ENCODE data around the gene PDXP. TPM values are rescaled to one million over a fixed set of nuclear protein-coding genes. Genes with fewer than 3 reads are reported as not detected.

Gene PDXP
- total RNA-seq, 1 donor from 2014 or later, result 8.9 TPM

GRCh38 chr22:37634417-37634924, 24.1 kb upstream of the PDXP start:
- no peaks in the 10 kb centered on the region for H3K9me3 ChIP-seq (ENCODE audit: control insufficient read depth in 3 of 3, low read length in 3 of 3)
- peaks cover 0 to 16% (median 11%) of the 10 kb centered on the region in 3 donors for H3K27me3 ChIP-seq (ENCODE audit: control insufficient read depth in 3 of 3, insufficient read depth in 3 of 3, low read length in 3 of 3)
- H3K9ac ChIP-seq (ENCODE audit: low read depth in 1 of 3, low read length in 3 of 3), result peak overlapping the region; percentile 11 to 64 (median 57)
- H3K4me1 ChIP-seq (ENCODE audit: control insufficient read depth in 3 of 3, insufficient read depth in 3 of 3, low read length in 3 of 3), result peaks cover 19 to 53% (median 43%) of the 10 kb centered on the region in 3 donors
- peak overlapping the region in 2 of 3 donors; percentile 45 to 51 for H3K4me3 ChIP-seq (ENCODE audit: low read length in 3 of 3)
- peak overlapping the region; percentile 75 for H3K27ac ChIP-seq (ENCODE audit: low read depth, low read length)
- H3K36me3 ChIP-seq (ENCODE audit: control insufficient read depth in 3 of 3, insufficient read depth in 3 of 3, low read length in 3 of 3), result peaks cover 9 to 19% (median 13%) of the 10 kb centered on the region in 3 donors

GRCh38 chr22:37635157-37635556, 23.4 kb upstream of the PDXP start:
- Histone ChIP-seq H3K9ac (ENCODE audit: low read depth in 1 of 3, low read length in 3 of 3) (peak overlapping the region in 2 of 3 donors; percentile 13 to 25), H3K4me3 (ENCODE audit: low read length in 3 of 3) (no peak overlapping the region), H3K9me3 (ENCODE audit: control insufficient read depth in 3 of 3, low read length in 3 of 3) (no peaks in the 10 kb centered on the region), H3K4me1 (ENCODE audit: control insufficient read depth in 3 of 3, insufficient read depth in 3 of 3, low read length in 3 of 3) (peaks cover 19 to 53% (median 44%) of the 10 kb centered on the region in 3 donors), H3K27ac (ENCODE audit: low read depth, low read length) (no peak overlapping the region), H3K36me3 (ENCODE audit: control insufficient read depth in 3 of 3, insufficient read depth in 3 of 3, low read length in 3 of 3) (peaks cover 4 to 13% (median 9%) of the 10 kb centered on the region in 3 donors), H3K27me3 (ENCODE audit: control insufficient read depth in 3 of 3, insufficient read depth in 3 of 3, low read length in 3 of 3) (peaks cover 3 to 19% (median 11%) of the 10 kb centered on the region in 3 donors)

- Histone ChIP-seq H3K4me1 (ENCODE audit: control insufficient read depth in 3 of 3, insufficient read depth in 3 of 3, low read length in 3 of 3) (peaks cover 19 to 53% (median 48%) of the 10 kb centered on the region in 3 donors), H3K4me3 (ENCODE audit: low read length in 3 of 3) (no peak overlapping the region), H3K27me3 (ENCODE audit: control insufficient read depth in 3 of 3, insufficient read depth in 3 of 3, low read length in 3 of 3) (peaks cover 3 to 26% (median 12%) of the 10 kb centered on the region in 3 donors), H3K9me3 (ENCODE audit: control insufficient read depth in 3 of 3, low read length in 3 of 3) (no peaks in the 10 kb centered on the region), H3K36me3 (ENCODE audit: control insufficient read depth in 3 of 3, insufficient read depth in 3 of 3, low read length in 3 of 3) (peaks cover 0 to 4% (median 3%) of the 10 kb centered on the region in 3 donors), H3K27ac (ENCODE audit: low read depth, low read length) (no peak overlapping the region), H3K9ac (ENCODE audit: low read depth in 1 of 3, low read length in 3 of 3) (peak overlapping the region in 1 of 3 donors; percentile 45)
Observed at GRCh38 chr22:37636186-37636948, 22.2 kb upstream of the PDXP start.

GRCh38 chr22:37636949-37637273, 21.6 kb upstream of the PDXP start:
- Histone ChIP-seq H3K36me3 (ENCODE audit: control insufficient read depth in 3 of 3, insufficient read depth in 3 of 3, low read length in 3 of 3) (peaks cover 0 to 2% (median 0%) of the 10 kb centered on the region in 3 donors), H3K9me3 (ENCODE audit: control insufficient read depth in 3 of 3, low read length in 3 of 3) (no peaks in the 10 kb centered on the region), H3K27ac (ENCODE audit: low read depth, low read length) (no peak overlapping the region), H3K4me1 (ENCODE audit: control insufficient read depth in 3 of 3, insufficient read depth in 3 of 3, low read length in 3 of 3) (peaks cover 19 to 53% (median 48%) of the 10 kb centered on the region in 3 donors), H3K27me3 (ENCODE audit: control insufficient read depth in 3 of 3, insufficient read depth in 3 of 3, low read length in 3 of 3) (peaks cover 3 to 30% (median 15%) of the 10 kb centered on the region in 3 donors), H3K4me3 (ENCODE audit: low read length in 3 of 3) (no peak overlapping the region), H3K9ac (ENCODE audit: low read depth in 1 of 3, low read length in 3 of 3) (no peak overlapping the region)

GRCh38 chr22:37638391-37639069, 20.0 kb upstream of the PDXP start:
- H3K9ac ChIP-seq (ENCODE audit: low read depth in 1 of 3, low read length in 3 of 3), result peak overlapping the region in 1 of 3 donors; percentile 45
- H3K4me1 ChIP-seq (ENCODE audit: control insufficient read depth in 3 of 3, insufficient read depth in 3 of 3, low read length in 3 of 3), result peaks cover 15 to 47% (median 42%) of the 10 kb centered on the region in 3 donors
- H3K36me3 ChIP-seq (ENCODE audit: control insufficient read depth in 3 of 3, insufficient read depth in 3 of 3, low read length in 3 of 3), result no peaks in the 10 kb centered on the region
- no peak overlapping the region for H3K27ac ChIP-seq (ENCODE audit: low read depth, low read length)
- H3K27me3 ChIP-seq (ENCODE audit: control insufficient read depth in 3 of 3, insufficient read depth in 3 of 3, low read length in 3 of 3), result peaks cover 3 to 32% (median 15%) of the 10 kb centered on the region in 3 donors
- peak overlapping the region in 2 of 3 donors; percentile 20 to 35 for H3K4me3 ChIP-seq (ENCODE audit: low read length in 3 of 3)
- H3K9me3 ChIP-seq (ENCODE audit: control insufficient read depth in 3 of 3, low read length in 3 of 3), result no peaks in the 10 kb centered on the region

- Histone ChIP-seq H3K9ac (ENCODE audit: low read depth in 1 of 3, low read length in 3 of 3) (peak within 1 kb of the TSS in 1 of 3 donors; percentile 45), H3K4me1 (ENCODE audit: control insufficient read depth in 3 of 3, insufficient read depth in 3 of 3, low read length in 3 of 3) (peaks cover 8 to 43% (median 38%) of the 10 kb centered on the region in 3 donors), H3K36me3 (ENCODE audit: control insufficient read depth in 3 of 3, insufficient read depth in 3 of 3, low read length in 3 of 3) (no peaks in the 10 kb centered on the region), H3K27ac (ENCODE audit: low read depth, low read length) (no peak within 1 kb of the TSS), H3K27me3 (ENCODE audit: control insufficient read depth in 3 of 3, insufficient read depth in 3 of 3, low read length in 3 of 3) (peaks cover 3 to 32% (median 15%) of the 10 kb centered on the region in 3 donors), H3K9me3 (ENCODE audit: control insufficient read depth in 3 of 3, low read length in 3 of 3) (no peaks in the 10 kb centered on the region), H3K4me3 (ENCODE audit: low read length in 3 of 3) (peak within 1 kb of the TSS; percentile 35 to 56 (median 43))
Observed at GRCh38 chr22:37639070-37639760, 19.3 kb upstream of the PDXP start, which contains the start of gene SH3BP1. Gene SH3BP1 (plus strand): TSS chr22:37639669. CDS start chr22:37639788, 119 bp downstream.

GRCh38 chr22:37639771-37640590, 18.5 kb upstream of the PDXP start:
- Histone ChIP-seq H3K4me1 (ENCODE audit: control insufficient read depth in 3 of 3, insufficient read depth in 3 of 3, low read length in 3 of 3) (peaks cover under 1 to 36% (median 30%) of the 10 kb centered on the region in 3 donors), H3K4me3 (ENCODE audit: low read length in 3 of 3) (peak overlapping the region; percentile 35 to 56 (median 43)), H3K27ac (ENCODE audit: low read depth, low read length) (no peak overlapping the region), H3K9ac (ENCODE audit: low read depth in 1 of 3, low read length in 3 of 3) (peak overlapping the region in 1 of 3 donors; percentile 40), H3K36me3 (ENCODE audit: control insufficient read depth in 3 of 3, insufficient read depth in 3 of 3, low read length in 3 of 3) (no peaks in the 10 kb centered on the region), H3K9me3 (ENCODE audit: control insufficient read depth in 3 of 3, low read length in 3 of 3) (no peaks in the 10 kb centered on the region), H3K27me3 (ENCODE audit: control insufficient read depth in 3 of 3, insufficient read depth in 3 of 3, low read length in 3 of 3) (peaks cover 3 to 32% (median 15%) of the 10 kb centered on the region in 3 donors)

GRCh38 chr22:37640591-37641560, 17.6 kb upstream of the PDXP start:
- H3K4me3 ChIP-seq (ENCODE audit: low read length in 3 of 3), result peak overlapping the region in 1 of 3 donors; percentile 22
- no peak overlapping the region for H3K9ac ChIP-seq (ENCODE audit: low read depth in 1 of 3, low read length in 3 of 3)
- no peak overlapping the region for H3K27ac ChIP-seq (ENCODE audit: low read depth, low read length)
- peaks cover 0 to 31% (median 25%) of the 10 kb centered on the region in 3 donors for H3K4me1 ChIP-seq (ENCODE audit: control insufficient read depth in 3 of 3, insufficient read depth in 3 of 3, low read length in 3 of 3)
- no peaks in the 10 kb centered on the region for H3K36me3 ChIP-seq (ENCODE audit: control insufficient read depth in 3 of 3, insufficient read depth in 3 of 3, low read length in 3 of 3)
- peaks cover 3 to 32% (median 15%) of the 10 kb centered on the region in 3 donors for H3K27me3 ChIP-seq (ENCODE audit: control insufficient read depth in 3 of 3, insufficient read depth in 3 of 3, low read length in 3 of 3)
- H3K9me3 ChIP-seq (ENCODE audit: control insufficient read depth in 3 of 3, low read length in 3 of 3), result no peaks in the 10 kb centered on the region
